HL-60 (cell line): ENCODE data around the gene CLEC4C.

Source experiments
- DNase-seq, 2 experiments: peaks; one replicate each; pipeline ENCODE4 v3.0.0-alpha.2; 2010 to 2020; ENCODE audit warnings: low read depth in 1 of 2, low spot score in 1 of 2
- H3K27ac ChIP-seq: fragments of 250-450 bp; sonication (Bioruptor Pico); replicated peaks from 2 replicates; pipeline ENCODE4 v1.5.1; 2020; ENCODE audit warnings: mild to moderate bottlenecking, moderate library complexity
- H3K27me3 ChIP-seq: fragments of 250-450 bp; sonication (Bioruptor Pico); 2 replicates; pipeline ENCODE4 v1.5.1; 2021; ENCODE audit warnings: mild to moderate bottlenecking, moderate library complexity; ENCODE audit not compliant: insufficient read depth, poor library complexity, severe bottlenecking
- H3K4me3 ChIP-seq: replicated peaks from 2 replicates; pipeline ENCODE4 v1.5.1; 2011; ENCODE audit warnings: mild to moderate bottlenecking, control low read depth, low read length; ENCODE audit not compliant: insufficient read depth
- GABPA ChIP-seq: IDR thresholded peaks from 2 replicates; pipeline ENCODE4 v1.6.1; 2012; ENCODE audit warnings: low read depth
- POLR2AphosphoS5 ChIP-seq: IDR thresholded peaks from 2 replicates; pipeline ENCODE4 v1.6.1; 2012; ENCODE audit warnings: low read depth
- SPI1 ChIP-seq: IDR thresholded peaks from 2 replicates; pipeline ENCODE4 v1.6.1; 2012; ENCODE audit warnings: low read depth, mild to moderate bottlenecking, borderline replicate concordance
- TF ChIP-seq, protein P1 (sequence below): IDR thresholded peaks from 2 replicates; pipeline ENCODE4 v1.6.1; 2012; ENCODE audit warnings: low read depth; ENCODE audit not compliant: insufficient replicate concordance
- TF ChIP-seq, protein P2 (sequence below): IDR thresholded peaks from one replicate; pipeline ENCODE4 v1.5.1; 2011; ENCODE audit warnings: low read length, control low read depth, inconsistent platforms; ENCODE audit not compliant: insufficient read depth

CLEC4C gene

DNA sequence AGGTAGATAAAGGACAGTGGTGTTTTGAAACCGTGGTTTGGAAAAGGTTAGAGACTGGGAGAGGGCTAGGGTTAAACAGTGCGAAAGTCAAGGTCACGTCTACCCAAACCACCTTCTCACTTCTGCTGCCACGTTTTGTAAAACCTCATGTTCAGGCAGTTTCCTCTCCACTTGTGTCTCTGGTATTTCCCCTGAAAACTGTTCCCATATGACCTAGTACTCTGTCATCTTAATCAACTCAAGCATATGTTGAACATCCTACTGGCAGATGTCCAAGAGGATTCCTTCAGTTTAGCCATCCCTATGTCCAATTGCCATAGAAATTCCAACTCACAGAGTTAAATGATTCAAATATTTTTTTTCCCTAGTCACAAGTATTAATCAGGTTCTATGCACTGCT, 17.4 kb downstream of the CLEC4C start:
- DNase-seq: no peak
- Histone ChIP-seq H3K4me3 (no peak overlapping the region), H3K27ac (no peak overlapping the region), H3K27me3 (peaks cover 2% of the 10 kb centered on the region)
- TF ChIP-seq SPI1 (no peak), POLR2AphosphoS5 (no peak), GABPA (no peak)
- TF ChIP-seq, protein P1, sequence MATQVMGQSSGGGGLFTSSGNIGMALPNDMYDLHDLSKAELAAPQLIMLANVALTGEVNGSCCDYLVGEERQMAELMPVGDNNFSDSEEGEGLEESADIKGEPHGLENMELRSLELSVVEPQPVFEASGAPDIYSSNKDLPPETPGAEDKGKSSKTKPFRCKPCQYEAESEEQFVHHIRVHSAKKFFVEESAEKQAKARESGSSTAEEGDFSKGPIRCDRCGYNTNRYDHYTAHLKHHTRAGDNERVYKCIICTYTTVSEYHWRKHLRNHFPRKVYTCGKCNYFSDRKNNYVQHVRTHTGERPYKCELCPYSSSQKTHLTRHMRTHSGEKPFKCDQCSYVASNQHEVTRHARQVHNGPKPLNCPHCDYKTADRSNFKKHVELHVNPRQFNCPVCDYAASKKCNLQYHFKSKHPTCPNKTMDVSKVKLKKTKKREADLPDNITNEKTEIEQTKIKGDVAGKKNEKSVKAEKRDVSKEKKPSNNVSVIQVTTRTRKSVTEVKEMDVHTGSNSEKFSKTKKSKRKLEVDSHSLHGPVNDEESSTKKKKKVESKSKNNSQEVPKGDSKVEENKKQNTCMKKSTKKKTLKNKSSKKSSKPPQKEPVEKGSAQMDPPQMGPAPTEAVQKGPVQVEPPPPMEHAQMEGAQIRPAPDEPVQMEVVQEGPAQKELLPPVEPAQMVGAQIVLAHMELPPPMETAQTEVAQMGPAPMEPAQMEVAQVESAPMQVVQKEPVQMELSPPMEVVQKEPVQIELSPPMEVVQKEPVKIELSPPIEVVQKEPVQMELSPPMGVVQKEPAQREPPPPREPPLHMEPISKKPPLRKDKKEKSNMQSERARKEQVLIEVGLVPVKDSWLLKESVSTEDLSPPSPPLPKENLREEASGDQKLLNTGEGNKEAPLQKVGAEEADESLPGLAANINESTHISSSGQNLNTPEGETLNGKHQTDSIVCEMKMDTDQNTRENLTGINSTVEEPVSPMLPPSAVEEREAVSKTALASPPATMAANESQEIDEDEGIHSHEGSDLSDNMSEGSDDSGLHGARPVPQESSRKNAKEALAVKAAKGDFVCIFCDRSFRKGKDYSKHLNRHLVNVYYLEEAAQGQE: no peak
- TF ChIP-seq, protein P2, sequence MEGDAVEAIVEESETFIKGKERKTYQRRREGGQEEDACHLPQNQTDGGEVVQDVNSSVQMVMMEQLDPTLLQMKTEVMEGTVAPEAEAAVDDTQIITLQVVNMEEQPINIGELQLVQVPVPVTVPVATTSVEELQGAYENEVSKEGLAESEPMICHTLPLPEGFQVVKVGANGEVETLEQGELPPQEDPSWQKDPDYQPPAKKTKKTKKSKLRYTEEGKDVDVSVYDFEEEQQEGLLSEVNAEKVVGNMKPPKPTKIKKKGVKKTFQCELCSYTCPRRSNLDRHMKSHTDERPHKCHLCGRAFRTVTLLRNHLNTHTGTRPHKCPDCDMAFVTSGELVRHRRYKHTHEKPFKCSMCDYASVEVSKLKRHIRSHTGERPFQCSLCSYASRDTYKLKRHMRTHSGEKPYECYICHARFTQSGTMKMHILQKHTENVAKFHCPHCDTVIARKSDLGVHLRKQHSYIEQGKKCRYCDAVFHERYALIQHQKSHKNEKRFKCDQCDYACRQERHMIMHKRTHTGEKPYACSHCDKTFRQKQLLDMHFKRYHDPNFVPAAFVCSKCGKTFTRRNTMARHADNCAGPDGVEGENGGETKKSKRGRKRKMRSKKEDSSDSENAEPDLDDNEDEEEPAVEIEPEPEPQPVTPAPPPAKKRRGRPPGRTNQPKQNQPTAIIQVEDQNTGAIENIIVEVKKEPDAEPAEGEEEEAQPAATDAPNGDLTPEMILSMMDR: no peak

DNA sequence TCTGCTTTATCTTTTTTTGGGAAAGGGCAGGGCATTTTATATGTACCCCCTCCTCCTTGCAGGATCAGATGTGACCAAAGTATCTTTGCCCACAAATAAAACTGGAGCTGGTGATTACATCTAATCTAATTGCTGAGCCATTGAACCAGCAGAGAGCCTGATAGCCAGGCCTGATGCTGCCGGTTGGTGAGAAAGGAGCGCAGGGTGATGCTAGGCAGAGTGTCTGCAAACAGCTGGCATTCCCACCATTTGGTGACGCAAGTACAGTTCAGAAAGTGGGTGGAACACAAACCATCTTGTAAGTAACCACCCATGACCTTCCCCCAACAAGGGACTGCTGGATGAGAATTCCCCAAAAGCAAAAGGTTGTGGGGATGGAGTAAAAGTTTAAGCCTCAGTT, 23.2 kb downstream of the CLEC4C start:
- H3K27ac ChIP-seq: no peak overlapping the region
- DNase-seq: no peak
- H3K4me3 ChIP-seq: no peak overlapping the region
- no peaks in the 10 kb centered on the region for H3K27me3 ChIP-seq
- TF ChIP-seq POLR2AphosphoS5 (no peak), SPI1 (no peak), GABPA (no peak)
- TF ChIP-seq, protein P1: no peak
- TF ChIP-seq, protein P2: no peak

DNA sequence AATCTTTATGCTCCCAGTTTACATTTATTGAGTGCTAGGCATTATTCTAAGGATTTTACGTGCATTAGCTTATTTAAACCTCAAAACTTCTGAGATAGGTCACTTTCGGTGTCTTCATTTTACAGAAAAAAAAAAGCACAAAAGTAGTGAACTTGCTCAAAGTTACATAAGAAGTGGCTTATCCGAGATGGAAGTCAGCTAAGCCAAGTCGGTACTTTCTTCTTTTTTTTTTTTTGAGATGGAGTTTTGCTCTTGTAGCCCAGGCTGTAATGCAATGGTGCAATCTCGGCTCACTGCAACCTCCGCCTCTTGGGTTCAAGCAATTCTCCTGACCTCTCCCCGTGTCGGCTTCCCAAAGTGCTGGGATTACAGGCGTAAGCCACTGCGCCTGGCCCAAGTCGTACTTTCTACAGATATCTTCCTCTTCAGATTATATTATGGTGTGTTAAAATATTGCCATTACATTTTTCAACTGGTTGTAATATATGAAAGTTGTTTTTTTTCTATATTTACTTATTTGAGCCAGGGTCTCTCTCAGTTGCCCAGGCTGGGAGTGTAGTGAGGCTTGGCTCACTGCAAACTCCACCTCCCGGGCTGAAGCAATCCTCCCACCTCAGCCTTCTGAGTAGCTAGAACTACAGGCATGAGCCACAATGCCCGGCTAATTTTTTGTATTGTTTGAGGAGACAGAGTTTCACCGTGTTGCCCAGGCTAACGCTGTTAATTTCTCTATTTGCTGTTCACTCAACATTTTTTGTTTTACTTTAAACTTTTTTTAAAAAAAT, 27.0 kb downstream of the CLEC4C start:
- TF ChIP-seq POLR2AphosphoS5 (no peak), SPI1 (no peak), GABPA (no peak)
- TF ChIP-seq, protein P2: no peak
- TF ChIP-seq, protein P1: no peak
- no peak overlapping the region for H3K4me3 ChIP-seq
- no peak overlapping the region for H3K27ac ChIP-seq
- no peak for DNase-seq
- H3K27me3 ChIP-seq: no peaks in the 10 kb centered on the region
